SW 1271 (cell line): ENCODE data around the gene IGSF3.

ENCODE experiments used
- DNase-seq, 2 experiments: peaks; one replicate each; lab custom pipeline; 2025; lab: John Stamatoyannopoulos, UW

The IGSF3 gene

DNA sequence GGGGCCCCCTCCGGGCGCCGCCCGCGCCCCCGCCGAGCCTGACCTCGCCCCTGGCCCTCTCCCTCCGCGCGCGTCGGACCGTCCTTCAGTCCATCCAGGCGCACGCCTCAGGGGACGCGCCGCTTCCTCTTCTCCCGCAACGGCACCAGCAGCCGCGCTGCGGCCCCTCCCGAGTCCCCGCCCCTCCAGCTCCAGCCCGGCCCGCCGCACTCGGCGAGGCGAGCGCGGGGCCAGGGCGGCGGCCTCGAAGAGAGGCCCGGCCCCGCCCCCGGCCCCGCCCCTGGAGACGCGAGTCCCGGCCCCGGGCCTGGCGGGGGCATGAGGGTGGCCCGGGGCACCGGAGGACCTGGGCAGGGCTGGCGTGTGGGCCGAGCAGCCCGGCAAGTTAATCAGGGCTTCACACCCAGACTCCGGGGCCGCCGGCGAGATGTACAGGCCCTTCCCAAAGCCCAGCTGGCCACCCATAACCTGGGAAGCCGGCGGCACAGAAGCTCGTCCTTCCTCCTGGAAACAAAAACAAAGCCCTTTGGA is at the start of gene IGSF3:
IGSF3 (minus strand) TSS at position 159 of the 531 bp plus-strand sequence. CDS start 1,407 bp downstream, outside the sequence.
- peak in 1 of 2 experiments; percentile 35 for DNase-seq

DNA sequence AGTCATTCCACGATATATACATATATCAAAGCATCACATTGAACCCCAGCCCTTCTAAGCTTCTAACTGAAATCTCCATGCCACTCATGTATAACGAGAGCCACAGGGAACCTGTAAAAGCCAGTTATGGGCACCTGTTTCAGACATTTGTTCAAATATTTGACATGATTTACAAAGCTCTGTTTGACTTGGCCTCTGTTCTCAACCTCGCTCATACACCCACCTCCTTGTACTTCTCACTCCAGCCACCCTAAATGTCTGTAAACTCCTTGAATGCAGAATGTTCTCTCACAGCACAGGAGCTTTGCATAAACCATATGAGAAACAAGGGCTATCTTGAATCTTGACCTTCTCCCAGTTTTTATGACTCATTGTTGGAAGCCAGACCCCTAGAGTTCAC is 49.8 kb upstream of the IGSF3 start:
- no peak for DNase-seq

GRCh38 chr1:116716391-116716790 is 48.9 kb upstream of the IGSF3 start:
- DNase-seq, result no peak

DNA sequence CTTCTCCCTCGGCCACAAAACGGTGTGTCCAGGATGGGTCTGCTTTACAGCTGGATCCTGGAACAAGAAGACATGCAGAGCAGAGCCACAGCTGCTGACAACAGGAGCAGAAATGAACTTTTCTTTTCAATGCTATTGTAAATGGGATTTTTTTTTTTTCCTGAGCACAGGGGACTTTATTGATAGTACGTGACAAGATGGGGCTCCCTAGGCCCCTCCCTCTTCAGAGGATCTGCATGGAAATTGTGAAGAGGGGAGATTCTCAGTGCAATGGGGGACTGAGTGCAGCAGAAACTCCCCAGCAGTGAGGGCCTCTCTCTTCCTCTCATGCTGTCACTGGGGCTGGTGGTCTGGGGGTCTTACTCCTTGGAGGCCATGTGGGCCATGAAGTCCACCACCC is 45.9 kb upstream of the IGSF3 start:
- DNase-seq, result no peak

GRCh38 chr1:116712510-116712909 is 45.0 kb upstream of the IGSF3 start:
- DNase-seq, result no peak

DNA sequence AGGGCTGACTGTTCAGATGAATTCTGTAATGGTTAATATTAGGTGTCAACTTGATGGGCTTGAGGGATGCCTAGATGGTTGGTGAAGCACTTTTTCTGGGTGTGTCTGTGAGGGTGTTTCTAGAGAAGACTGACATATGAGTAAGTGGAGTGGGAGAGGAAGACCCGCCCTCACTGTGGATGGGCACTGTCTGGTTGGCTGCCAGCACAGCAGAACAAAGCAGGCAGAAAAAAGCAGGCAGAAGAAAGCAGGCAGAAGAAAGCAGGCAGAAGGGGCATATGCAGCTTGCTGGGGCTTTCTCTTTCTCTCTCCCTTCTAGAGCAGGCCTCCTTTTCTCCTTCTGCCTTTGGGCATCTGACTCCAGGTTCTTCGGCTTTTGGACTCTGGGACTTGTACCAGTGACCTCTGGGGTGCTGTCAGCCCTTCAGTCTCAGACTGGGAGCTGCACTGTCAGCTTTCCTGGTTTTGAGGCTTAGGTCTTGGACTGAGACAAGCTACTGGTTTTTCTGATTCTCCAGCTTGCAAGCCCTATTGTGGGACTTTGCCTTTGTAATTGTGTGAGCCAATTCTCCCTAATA is 43.8 kb upstream of the IGSF3 start:
- DNase-seq, result no peak

DNA sequence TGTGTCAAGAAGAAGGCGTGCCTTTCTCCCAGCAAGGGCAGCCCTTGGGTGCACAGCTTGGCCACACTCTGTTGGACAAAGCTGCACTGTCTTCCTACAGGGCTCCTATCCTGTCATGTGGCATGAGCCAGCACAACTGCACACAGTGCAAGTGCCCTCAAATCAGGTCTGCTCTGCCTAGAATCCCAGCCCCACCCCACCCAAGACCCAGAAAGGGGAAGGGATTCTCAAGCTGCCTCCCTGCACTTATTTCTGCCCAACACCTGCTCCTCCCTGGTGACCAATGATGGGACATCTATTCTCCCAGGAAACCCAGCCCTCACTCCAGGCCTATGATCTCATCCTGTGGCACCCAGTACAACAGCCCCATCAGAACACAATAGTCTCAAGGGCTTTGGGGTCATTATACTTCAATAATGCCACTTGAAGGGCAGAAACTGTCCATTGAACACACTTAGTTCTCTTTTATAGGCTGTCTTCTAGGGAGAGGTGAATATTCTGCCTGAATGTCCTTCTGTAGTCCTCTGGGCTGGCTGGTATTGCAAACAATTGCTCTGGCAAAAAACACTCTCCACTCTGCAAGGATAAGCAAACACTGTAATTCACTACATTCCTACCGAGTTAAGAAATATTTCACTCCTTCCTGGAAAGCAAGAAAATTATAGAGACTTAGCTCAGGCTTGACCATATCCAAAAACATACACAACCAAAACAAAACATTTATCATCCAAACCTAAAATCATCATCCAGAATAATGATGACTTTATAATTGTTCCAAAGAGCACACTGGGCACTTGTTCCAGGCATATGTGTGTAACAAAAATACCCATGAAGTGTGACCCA is 43.1 kb upstream of the IGSF3 start:
- DNase-seq, result no peak

- no peak for DNase-seq
These were observed 42.2 kb upstream of the IGSF3 start for GRCh38 chr1:116709666-116710167.

DNA sequence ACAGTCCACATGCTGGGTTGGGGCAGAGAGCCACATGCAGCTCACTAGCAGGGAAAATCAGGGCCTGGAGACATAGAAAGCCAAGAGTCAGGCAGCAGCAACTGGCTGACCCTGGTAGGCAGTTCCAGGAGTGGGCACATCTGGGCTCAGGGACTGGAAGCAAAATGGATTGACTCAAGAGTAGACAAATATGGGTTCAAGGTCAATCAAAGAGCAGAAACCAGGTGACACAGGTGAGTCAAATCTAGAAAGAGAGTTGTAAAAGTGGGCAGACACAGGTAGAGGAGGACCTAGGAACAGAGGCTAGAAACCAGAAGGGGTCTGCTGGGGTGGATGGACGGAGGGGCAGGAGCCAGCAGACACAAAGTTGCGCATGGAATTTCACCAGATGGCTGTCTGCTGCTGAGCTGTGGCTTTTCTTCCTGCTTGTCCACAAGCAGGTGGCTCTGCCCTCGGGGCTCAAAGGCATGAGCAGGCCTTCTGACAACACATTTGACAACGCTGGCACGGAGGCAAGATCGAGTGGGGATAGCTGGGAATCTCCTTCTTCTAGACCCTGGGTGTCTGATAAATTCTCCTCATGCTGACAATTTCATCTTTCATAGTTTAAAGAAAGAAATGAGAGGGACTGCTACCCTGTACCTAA is 40.8 kb upstream of the IGSF3 start:
- DNase-seq, result no peak

GRCh38 chr1:116706841-116707240 is 39.3 kb upstream of the IGSF3 start:
- DNase-seq, result no peak

DNA sequence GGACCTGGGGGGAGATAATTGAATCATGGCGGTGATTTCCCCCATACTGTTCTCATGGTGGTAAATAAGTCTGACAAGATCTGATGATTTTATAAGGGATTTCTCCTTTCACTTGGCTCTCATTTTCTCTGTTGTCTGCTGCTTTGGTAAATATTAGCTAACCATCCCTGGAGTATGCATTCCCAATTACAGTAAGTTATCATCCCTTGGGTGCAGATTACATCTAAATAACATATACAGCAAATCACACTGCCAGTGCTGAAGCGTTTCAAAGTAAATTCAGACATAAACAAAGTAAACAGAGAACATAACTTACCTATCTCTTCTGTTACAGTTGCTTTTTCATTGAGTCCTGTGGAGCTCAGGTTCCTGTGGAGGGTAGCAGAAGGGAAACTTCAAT is 38.6 kb upstream of the IGSF3 start:
- DNase-seq, result no peak

DNA sequence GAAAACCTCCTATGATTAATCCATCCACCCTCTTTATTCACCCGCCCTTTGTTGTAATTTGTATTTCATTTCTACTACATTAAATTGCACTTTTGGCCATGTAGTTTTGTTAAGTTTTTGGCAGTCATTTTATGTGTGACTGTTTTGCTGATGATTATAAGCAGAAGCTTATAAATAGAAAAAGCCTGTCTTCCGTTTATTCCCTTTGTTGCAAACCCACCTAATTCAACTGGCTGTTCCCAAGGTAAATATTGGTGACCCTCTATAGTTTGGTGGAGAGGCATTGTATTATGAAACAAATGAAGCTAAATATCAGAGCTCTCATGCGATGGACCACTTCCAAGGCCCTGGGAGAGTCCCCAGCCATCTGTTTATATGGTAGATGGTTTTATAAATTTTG is 36.7 kb upstream of the IGSF3 start:
- DNase-seq, result no peak

- DNase-seq, result no peak
These were observed 32.1 kb upstream of the IGSF3 start for GRCh38 chr1:116699605-116700004.

DNA sequence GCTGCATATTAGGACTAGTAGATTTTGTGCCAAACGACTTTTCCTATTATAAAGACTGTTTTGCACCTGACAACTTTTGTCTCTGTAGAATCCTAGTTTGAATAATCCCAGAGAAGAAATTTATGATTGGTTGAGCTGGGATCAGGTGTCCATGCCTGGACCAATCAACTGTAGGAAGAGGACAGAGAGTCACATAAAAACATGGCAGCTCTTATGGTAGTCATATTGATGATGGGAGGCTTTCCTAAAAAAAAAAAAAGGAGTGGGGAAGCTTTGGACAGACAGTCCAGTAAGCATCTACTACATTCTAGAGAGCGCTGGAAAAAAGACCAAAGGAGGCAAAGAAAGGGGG is 30.7 kb upstream of the IGSF3 start:
- no peak for DNase-seq

DNA sequence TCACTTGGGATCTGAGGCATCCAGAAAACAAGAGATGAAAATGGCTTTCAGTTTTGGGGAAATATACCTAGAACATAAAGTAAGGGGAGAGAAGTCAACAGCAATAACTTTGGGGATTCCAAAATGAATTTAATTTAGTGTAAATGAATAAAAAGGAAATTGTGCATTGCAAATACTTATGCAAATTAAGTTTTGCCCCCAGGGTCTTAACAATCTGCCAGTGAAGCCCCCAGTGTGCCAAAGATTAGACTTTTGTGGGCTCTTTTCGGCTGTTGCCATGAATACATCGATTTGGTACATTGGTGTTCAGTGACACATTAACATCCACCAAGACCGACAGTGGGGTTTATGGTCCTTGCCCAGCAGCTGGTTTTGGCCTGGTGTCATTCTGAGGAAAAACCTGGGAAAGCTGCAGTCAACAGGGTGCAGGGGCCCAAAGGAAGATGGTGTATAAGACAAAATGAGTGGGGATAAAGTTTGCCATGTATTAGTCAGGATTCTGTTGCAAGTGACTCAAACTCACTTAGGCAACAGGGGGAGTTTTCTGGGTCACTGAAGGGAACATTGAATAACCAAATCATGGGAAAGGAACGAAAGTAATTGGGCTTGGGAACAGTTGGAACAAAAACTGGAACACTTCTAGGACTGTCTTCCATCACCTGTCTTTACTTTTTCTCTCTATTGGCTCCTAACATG is 30.2 kb upstream of the IGSF3 start:
- no peak for DNase-seq

GRCh38 chr1:116694524-116694923 is 27.0 kb upstream of the IGSF3 start:
- DNase-seq, result no peak

DNA sequence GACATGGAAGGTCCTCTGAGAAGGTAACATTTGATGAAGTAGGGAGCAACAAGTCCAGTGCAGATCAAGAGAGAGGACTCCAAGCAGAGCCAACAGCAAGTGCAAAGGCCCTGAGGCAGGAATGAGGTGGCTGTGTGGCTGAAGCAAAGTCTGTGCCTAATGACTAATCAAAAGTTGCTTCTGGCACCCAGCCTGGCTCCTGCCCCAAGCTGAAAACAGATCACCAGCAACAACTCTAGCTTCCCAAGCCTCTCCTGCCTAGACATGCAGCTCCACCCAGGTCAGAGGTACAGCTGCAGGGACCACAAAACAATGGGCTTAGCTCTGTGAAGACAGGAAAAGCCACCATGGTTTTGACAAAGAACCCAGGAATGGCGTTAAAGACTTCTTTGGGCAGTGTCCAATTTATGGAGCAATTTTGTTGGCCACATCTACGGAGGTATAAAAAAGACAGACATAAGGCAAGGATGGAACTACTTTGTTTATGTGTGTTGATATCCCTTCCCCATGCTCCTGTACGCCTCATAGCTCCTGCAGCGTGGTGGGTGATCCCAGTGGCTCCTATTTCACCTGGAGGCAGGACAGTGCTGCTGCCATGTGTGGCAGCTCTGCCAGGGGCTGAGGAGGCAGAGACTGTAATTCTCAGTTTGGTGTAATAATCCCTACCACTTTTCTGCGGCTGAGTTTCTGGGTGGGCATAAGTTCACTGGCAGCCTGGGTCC is 26.4 kb upstream of the IGSF3 start:
- no peak for DNase-seq

- DNase-seq, result no peak
These were observed 25.3 kb upstream of the IGSF3 start for GRCh38 chr1:116692879-116693278.

GRCh38 chr1:116690849-116691406 is 23.4 kb upstream of the IGSF3 start:
- no peak for DNase-seq

- DNase-seq, result no peak
These were observed 22.9 kb upstream of the IGSF3 start for GRCh38 chr1:116690396-116690848.

GRCh38 chr1:116686723-116687352 is 19.3 kb upstream of the IGSF3 start:
- DNase-seq, result no peak
